ENCODE results near the gene C3orf38. TPM values are rescaled to one million over a fixed set of nuclear protein-coding genes. Genes with fewer than 3 reads are reported as not detected.
"Not testable (repeated sequence)": the region's sequence is repeated elsewhere in the genome, so short reads cannot be mapped to it uniquely, and the experiment has no call there.

C3orf38 gene
- total and polyA plus RNA-seq, 12 donors, result 4.3 to 32.2 (median 19.9) TPM

DNA sequence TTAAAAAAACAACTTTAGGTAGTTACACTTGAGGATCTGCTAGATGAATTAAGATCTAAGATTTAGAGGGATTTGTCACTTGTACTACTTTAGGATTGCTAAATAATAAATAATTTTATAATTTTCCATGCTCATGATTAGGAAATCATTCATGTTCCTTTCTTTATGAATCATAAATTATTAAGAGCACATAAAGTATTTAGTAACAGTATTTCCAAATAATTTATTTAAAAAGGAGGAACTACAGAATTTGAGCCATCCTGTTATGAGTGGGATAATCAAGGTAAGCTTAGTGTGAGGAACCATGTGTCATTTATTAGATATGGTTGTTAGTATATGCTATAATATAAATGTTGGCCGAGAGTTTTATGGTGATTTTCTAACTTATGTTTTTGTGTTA, 37.5 kb upstream of the C3orf38 start:
- H3K9me3 ChIP-seq (replicated peaks in 1 of 3), result no peaks in the 10 kb centered on the region
- H3K27ac ChIP-seq, result no peak overlapping the region
- intact Hi-C loops (cut with DNase I), result loop anchor here in 1 of 2 donors (5.0 to 10.0 kb wide), 2 partner anchors 47 to 340 kb away; no protein-coding TSS in a partner anchor
- 91 to 100% (median 95%) methylated on average over 1 of the region's 1 CpG for WGBS, 4 donors
- no peak overlapping the region for H3K4me3 ChIP-seq
- TF ChIP-seq, protein P1, sequence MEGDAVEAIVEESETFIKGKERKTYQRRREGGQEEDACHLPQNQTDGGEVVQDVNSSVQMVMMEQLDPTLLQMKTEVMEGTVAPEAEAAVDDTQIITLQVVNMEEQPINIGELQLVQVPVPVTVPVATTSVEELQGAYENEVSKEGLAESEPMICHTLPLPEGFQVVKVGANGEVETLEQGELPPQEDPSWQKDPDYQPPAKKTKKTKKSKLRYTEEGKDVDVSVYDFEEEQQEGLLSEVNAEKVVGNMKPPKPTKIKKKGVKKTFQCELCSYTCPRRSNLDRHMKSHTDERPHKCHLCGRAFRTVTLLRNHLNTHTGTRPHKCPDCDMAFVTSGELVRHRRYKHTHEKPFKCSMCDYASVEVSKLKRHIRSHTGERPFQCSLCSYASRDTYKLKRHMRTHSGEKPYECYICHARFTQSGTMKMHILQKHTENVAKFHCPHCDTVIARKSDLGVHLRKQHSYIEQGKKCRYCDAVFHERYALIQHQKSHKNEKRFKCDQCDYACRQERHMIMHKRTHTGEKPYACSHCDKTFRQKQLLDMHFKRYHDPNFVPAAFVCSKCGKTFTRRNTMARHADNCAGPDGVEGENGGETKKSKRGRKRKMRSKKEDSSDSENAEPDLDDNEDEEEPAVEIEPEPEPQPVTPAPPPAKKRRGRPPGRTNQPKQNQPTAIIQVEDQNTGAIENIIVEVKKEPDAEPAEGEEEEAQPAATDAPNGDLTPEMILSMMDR (IDR thresholded peaks at IDR 0.05), result no peak
- no peak for TF ChIP-seq POLR2A (IDR thresholded peaks at IDR 0.05)
- no peaks in the 10 kb centered on the region for H3K4me1 ChIP-seq (replicated peaks in 1 of 2)
- H3K27me3 ChIP-seq, result no peaks in the 10 kb centered on the region
- H3K36me3 ChIP-seq (replicated peaks in 1 of 2), result no peaks in the 10 kb centered on the region
- DNase-seq, result no peak

DNA sequence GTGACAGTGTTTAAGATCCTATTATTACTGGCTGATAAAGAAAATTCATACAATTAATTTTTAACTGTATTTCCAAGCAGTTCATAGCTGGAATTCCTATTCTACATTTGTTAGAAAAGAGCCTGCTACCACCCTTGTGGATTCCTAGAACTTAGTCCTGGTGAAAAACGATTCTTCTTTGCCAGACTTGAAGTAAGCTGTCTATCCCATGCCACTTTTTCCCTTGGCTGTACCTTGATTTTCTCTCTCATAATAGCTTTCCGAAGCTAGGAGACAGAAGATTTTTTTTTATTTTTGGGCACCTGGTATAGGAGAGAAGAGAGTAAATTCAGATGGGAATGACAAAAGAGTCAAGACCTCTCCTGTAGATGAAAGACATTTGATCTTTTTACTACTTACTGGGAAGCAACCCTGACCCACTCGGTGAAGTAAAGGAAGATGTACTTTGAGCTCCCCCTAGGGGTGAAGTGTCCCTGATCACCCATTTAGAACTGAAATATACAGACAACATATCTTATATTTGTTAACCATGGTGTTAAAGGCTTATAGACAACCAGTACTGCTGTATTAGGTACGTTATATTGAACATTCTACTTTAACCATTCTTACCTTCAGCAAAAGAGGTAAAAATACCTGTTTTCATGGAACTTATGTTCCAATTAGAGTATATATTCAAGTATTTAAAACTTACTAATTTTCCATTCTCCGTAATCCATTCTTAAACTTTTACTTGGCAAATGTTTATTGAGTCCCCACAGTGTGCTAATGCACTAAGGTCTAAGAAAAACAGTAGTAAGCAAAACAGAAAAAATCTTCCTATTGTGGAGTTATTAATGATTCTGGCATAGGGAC, 36.2 kb upstream of the C3orf38 start:
- TF ChIP-seq POLR2A (IDR thresholded peaks at IDR 0.05), result no peak
- TF ChIP-seq, protein P1 (IDR thresholded peaks at IDR 0.05), result peak; percentile 55 to 76 (median 67)
- intact Hi-C loops (cut with DNase I), result loop anchor here in 1 of 2 donors (5.0 to 10.0 kb wide), 2 partner anchors 49 to 341 kb away; no protein-coding TSS in a partner anchor

GRCh38 chr3:88114878-88115549, 34.7 kb upstream of the C3orf38 start:
- intact Hi-C loops (cut with DNase I), result loop anchor here in 1 of 2 donors (5.0 to 10.0 kb wide), 2 partner anchors 50 to 343 kb away; no protein-coding TSS in a partner anchor
- WGBS, 4 donors, result 95 to 97% (median 96%) methylated on average over 3 of the region's 3 CpGs
- H3K27ac ChIP-seq, result no peak overlapping the region
- H3K4me1 ChIP-seq (replicated peaks in 1 of 2), result no peaks in the 10 kb centered on the region
- no peaks in the 10 kb centered on the region for H3K27me3 ChIP-seq
- H3K9me3 ChIP-seq (replicated peaks in 1 of 3), result no peaks in the 10 kb centered on the region
- H3K36me3 ChIP-seq (replicated peaks in 1 of 2), result no peaks in the 10 kb centered on the region
- no peak for DNase-seq
- no peak overlapping the region for H3K4me3 ChIP-seq
- TF ChIP-seq POLR2A (IDR thresholded peaks at IDR 0.05), result no peak
- TF ChIP-seq, protein P1 (IDR thresholded peaks at IDR 0.05), result no peak

More for the DNA sequence above, 36.2 kb upstream of the C3orf38 start:
- no peaks in the 10 kb centered on the region for H3K4me1 ChIP-seq (replicated peaks in 1 of 2)
- H3K4me3 ChIP-seq, result no peak overlapping the region
- no peaks in the 10 kb centered on the region for H3K27me3 ChIP-seq
- DNase-seq, result peak; percentile 33 to 78 (median 59)
- no peaks in the 10 kb centered on the region for H3K9me3 ChIP-seq (replicated peaks in 1 of 3)
- 34 to 43% (median 40%) methylated on average over 5 of the region's 5 CpGs for WGBS, 4 donors
- no peaks in the 10 kb centered on the region for H3K36me3 ChIP-seq (replicated peaks in 1 of 2)
- no peak overlapping the region for H3K27ac ChIP-seq

GRCh38 chr3:88117683-88118082, 32.1 kb upstream of the C3orf38 start:
- no peaks in the 10 kb centered on the region for H3K27me3 ChIP-seq
- H3K27ac ChIP-seq, result no peak overlapping the region
- H3K9me3 ChIP-seq (replicated peaks in 1 of 3), result no peaks in the 10 kb centered on the region
- no peak overlapping the region for H3K4me3 ChIP-seq
- WGBS, 4 donors, result 0 to 38% (median 18%) methylated on average over 1 of the region's 1 CpG
- intact Hi-C loops (cut with DNase I), result loop anchor here in 1 of 2 donors (10.0 kb wide), 1 partner anchor 53 kb away; no protein-coding TSS in a partner anchor
- no peaks in the 10 kb centered on the region for H3K36me3 ChIP-seq (replicated peaks in 1 of 2)
- no peak for DNase-seq
- H3K4me1 ChIP-seq (replicated peaks in 1 of 2), result no peaks in the 10 kb centered on the region
- TF ChIP-seq POLR2A (IDR thresholded peaks at IDR 0.05), result no peak
- TF ChIP-seq, protein P1 (IDR thresholded peaks at IDR 0.05), result no peak

- H3K9me3 ChIP-seq (replicated peaks in 1 of 3); H3K36me3 ChIP-seq (replicated peaks in 1 of 2); H3K27me3 ChIP-seq; H3K4me3 ChIP-seq; H3K27ac ChIP-seq; H3K4me1 ChIP-seq (replicated peaks in 1 of 2); DNase-seq: not testable (repeated sequence)
- intact Hi-C loops (cut with DNase I), result loop anchor here in 1 of 2 donors (10.0 kb wide), 1 partner anchor 54 kb away; no protein-coding TSS in a partner anchor
- WGBS, 4 donors, result 96 to 100% (median 98%) methylated on average over 1 of the region's 2 CpGs
Measured at GRCh38 chr3:88118603-88119002, 31.2 kb upstream of the C3orf38 start.
